Chondrocyte (in vitro differentiated cells): ENCODE measurements around the gene GGACT. TPM values are rescaled to one million over a fixed set of nuclear protein-coding genes. Genes with fewer than 3 reads are reported as not detected.
A peak's percentile ranks its signal among the peaks of the same experiment; 100 is the strongest.

Source experiments
- DNase-seq: peaks from one replicate; pipeline ENCODE4 v3.0.0; 2021; ENCODE audit warnings: mixed read lengths, low spot score
- H3K27ac Mint-ChIP-seq: one replicate; pipeline ENCODE4 v1.8.0; 2021; ENCODE audit warnings: mild to moderate bottlenecking, moderate library complexity, mixed read lengths; ENCODE audit not compliant: unreplicated experiment
- H3K27me3 Mint-ChIP-seq: 2 replicates; pipeline ENCODE4 v1.8.0; 2021; ENCODE audit warnings: low read depth, mixed read lengths
- H3K36me3 Mint-ChIP-seq: 2 replicates; pipeline ENCODE4 v1.8.0; 2021; ENCODE audit warnings: low read depth, mixed read lengths
- H3K4me1 Mint-ChIP-seq: 2 replicates; pipeline ENCODE4 v1.8.0; 2021; ENCODE audit warnings: low read depth, mild to moderate bottlenecking, mixed read lengths
- H3K4me3 Mint-ChIP-seq: one replicate; pipeline ENCODE4 v1.8.0; 2021; ENCODE audit warnings: mild to moderate bottlenecking, moderate library complexity, mixed read lengths; ENCODE audit not compliant: unreplicated experiment
- H3K9me3 Mint-ChIP-seq: 2 replicates; pipeline ENCODE4 v1.8.0; 2021; ENCODE audit warnings: low read depth, mixed read lengths
- total RNA-seq: library from RNA; stranded (reverse); gene quantifications from 3 replicates; pipeline ENCODE4 v1.2.1, GENCODE V29; 2021
- TF ChIP-seq, protein P1 (sequence below): fragments of 200-600 bp; sonication (generic); IDR thresholded peaks from 2 replicates; pipeline ENCODE4 v1.5.0; 2021; ENCODE audit warnings: antibody characterized with exemption, mild to moderate bottlenecking, moderate library complexity

The GGACT gene
- total RNA-seq, 1 donor from 2014 or later, result 11.3 TPM

DNA sequence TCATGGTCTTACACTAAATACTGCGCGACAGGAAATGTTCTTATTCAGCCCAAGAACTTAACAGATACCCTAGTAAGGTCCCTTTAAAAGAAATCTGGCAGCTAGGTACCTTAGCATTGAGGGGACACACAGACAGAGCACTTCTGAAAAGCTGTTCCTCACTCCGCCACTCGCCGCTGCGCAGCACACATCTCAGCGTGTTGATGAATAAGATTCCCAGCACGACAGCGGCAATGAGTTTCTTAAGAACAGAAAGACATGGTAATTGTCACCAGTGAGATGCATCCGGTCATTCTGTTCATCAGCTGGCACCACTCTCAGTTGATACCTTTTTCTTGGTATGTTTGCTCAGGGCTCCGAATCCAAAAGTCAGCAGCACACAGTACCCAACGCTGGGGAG lies 46.1 kb upstream of the GGACT start:
- H3K4me3 Mint-ChIP-seq, result no peak overlapping the region
- TF ChIP-seq, protein P1, sequence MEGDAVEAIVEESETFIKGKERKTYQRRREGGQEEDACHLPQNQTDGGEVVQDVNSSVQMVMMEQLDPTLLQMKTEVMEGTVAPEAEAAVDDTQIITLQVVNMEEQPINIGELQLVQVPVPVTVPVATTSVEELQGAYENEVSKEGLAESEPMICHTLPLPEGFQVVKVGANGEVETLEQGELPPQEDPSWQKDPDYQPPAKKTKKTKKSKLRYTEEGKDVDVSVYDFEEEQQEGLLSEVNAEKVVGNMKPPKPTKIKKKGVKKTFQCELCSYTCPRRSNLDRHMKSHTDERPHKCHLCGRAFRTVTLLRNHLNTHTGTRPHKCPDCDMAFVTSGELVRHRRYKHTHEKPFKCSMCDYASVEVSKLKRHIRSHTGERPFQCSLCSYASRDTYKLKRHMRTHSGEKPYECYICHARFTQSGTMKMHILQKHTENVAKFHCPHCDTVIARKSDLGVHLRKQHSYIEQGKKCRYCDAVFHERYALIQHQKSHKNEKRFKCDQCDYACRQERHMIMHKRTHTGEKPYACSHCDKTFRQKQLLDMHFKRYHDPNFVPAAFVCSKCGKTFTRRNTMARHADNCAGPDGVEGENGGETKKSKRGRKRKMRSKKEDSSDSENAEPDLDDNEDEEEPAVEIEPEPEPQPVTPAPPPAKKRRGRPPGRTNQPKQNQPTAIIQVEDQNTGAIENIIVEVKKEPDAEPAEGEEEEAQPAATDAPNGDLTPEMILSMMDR, result no peak
- H3K4me1 Mint-ChIP-seq, result no peaks in the 10 kb centered on the region
- no peaks in the 10 kb centered on the region for H3K27me3 Mint-ChIP-seq
- no peak overlapping the region for H3K27ac Mint-ChIP-seq
- peaks cover 23% of the 10 kb centered on the region for H3K36me3 Mint-ChIP-seq
- DNase-seq, result no peak
- no peaks in the 10 kb centered on the region for H3K9me3 Mint-ChIP-seq

DNA sequence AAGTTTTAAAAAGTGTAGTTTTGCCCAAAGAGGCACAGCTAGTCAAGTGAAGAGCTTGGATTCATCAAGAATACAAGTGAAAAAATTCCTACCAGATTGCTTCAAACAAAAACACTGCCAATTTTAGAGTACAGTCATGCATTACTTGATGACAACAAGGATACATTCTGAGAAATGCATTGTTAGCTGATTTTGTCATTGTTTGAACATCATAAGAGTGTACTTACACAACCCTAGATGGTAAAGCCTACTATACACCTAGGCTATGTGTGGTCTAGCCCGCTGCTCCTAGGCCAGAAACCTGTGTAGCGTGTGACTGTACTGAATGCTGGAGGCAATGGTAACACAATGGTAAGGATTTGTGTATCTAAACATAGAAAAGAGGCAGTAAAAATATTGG lies 44.9 kb upstream of the GGACT start:
- Mint-ChIP-seq H3K9me3 (no peaks in the 10 kb centered on the region), H3K27ac (peak overlapping the region; percentile 50), H3K36me3 (peaks cover 28% of the 10 kb centered on the region), H3K4me1 (no peaks in the 10 kb centered on the region), H3K4me3 (no peak overlapping the region), H3K27me3 (no peaks in the 10 kb centered on the region)
- TF ChIP-seq, protein P1, result no peak
- DNase-seq, result no peak

DNA sequence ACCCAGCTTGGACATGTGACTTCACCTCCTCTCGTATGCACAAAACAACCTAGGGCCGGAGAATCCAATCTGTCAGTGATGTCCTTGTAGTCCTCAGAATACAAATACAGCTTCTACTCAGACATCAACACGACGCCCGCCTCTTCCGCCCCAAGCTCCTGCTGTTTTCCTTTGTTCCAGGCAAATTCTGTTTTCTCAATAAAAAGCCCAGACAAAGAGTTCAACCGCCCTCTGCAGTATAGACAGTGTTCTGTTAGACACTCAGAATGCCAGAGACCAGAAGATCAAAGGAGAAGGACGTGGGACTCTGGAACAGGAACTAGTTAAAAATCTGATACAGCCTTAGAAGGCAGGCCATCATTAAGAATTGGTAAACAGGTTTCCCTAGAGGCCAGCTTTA lies 42.0 kb upstream of the GGACT start:
- H3K27ac Mint-ChIP-seq, result no peak overlapping the region
- H3K4me1 Mint-ChIP-seq, result peaks cover 5% of the 10 kb centered on the region
- no peak for DNase-seq
- TF ChIP-seq, protein P1, result no peak
- no peaks in the 10 kb centered on the region for H3K27me3 Mint-ChIP-seq
- H3K36me3 Mint-ChIP-seq, result peaks cover 24% of the 10 kb centered on the region
- no peak overlapping the region for H3K4me3 Mint-ChIP-seq
- no peaks in the 10 kb centered on the region for H3K9me3 Mint-ChIP-seq

DNA sequence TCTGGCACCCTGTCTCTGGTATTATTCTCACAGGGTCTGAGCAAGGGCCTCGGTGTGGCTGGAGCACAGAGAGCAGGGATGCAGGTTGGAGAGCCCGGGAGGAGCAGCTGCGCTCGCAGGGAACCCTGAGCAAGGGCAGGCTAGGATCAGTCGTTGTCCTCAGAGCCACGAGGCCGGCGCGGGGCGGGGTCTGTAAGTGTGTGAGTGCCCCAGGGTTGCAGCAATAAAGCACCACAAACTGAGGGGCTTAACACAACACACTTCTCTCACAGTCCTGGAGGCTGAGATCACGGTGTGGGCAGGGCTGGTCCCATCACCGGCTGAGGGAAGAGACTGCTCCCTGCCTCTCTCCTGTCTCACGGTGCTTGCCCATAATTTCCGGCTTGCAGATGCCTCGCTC lies 38.5 kb upstream of the GGACT start:
- H3K27me3 Mint-ChIP-seq, result no peaks in the 10 kb centered on the region
- H3K36me3 Mint-ChIP-seq, result peaks cover 22% of the 10 kb centered on the region
- DNase-seq, result no peak
- H3K4me1 Mint-ChIP-seq, result peaks cover 8% of the 10 kb centered on the region
- no peaks in the 10 kb centered on the region for H3K9me3 Mint-ChIP-seq
- H3K4me3 Mint-ChIP-seq, result no peak overlapping the region
- no peak overlapping the region for H3K27ac Mint-ChIP-seq
- TF ChIP-seq, protein P1, result no peak

DNA sequence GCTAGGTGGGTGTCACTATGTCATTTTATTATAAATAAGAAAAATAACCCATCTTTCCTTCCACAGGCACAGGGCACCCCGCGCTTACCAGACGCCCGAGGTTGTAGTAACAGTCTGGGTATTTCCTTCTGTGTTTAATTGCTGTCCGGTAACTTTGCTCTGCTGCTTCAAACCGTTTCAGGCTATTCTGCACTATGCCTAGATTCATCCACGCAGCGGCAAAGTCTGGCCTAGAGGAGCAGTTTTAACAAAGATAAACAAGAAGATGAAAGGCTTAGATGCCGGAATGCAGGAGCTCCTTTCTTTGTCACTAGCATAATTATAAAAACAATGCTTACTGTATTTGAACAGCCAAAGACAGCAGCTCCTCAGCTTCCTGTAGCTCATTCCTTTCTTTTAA lies 36.9 kb upstream of the GGACT start:
- no peak for DNase-seq
- H3K27me3 Mint-ChIP-seq, result no peaks in the 10 kb centered on the region
- no peak overlapping the region for H3K4me3 Mint-ChIP-seq
- TF ChIP-seq, protein P1, result no peak
- peaks cover 8% of the 10 kb centered on the region for H3K4me1 Mint-ChIP-seq
- H3K36me3 Mint-ChIP-seq, result peaks cover 20% of the 10 kb centered on the region
- H3K27ac Mint-ChIP-seq, result peak overlapping the region; percentile 25
- H3K9me3 Mint-ChIP-seq, result no peaks in the 10 kb centered on the region
